Stimulated activated CD8-positive, alpha-beta memory T cell treated with anti-CD3 and anti-CD28 coated beads, Interleukin-2, amount 100 ng/mL, for 48 hours (primary cell): ENCODE measurements around the gene NECAB2.

Experiments used
- DNase-seq, 2 donors: peaks; one replicate each; pipeline ENCODE4 v3.0.0-alpha.2; 2020; ENCODE audit warnings: low read depth in 2 of 2

NECAB2 gene

DNA sequence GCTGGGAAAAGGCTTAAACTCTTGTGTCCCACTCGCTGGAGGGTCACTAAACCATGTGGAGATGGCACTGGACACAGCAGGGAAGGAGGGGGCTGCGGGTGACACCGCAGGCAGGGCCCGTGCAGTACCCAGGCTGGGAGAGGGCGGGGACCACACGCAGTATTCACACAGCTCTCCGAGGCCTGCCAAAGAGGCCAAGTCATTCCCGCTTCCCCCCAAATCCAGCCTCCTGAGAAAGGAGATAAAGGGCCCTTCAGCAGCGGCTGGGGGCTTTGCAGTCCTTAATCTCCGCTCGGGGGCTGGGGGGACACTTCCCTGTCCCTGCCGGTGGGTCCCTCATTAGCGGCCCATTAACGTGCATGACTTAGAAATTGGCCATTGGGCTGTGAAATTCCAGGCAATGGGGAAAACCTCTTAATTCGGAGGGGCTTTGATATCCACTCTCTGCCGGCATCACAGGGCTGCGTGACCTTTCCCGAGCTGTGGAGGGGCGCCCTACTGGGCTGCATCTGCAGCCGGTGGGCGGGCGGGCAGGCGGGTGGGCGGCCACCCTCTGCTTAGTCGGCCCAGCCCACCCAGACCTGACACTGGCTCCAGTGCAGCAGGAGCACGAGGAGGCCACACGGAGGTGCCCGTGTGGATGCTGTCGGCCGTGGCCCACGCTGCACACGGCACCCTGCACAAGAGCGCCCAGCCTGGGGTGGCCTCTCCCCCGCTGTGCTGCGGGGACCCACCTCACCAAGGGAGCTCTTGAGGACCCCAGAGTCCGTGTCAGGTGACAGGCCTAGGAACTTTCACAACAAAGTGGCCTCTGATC is 77.2 kb downstream of the NECAB2 start:
- no peak for DNase-seq

DNA sequence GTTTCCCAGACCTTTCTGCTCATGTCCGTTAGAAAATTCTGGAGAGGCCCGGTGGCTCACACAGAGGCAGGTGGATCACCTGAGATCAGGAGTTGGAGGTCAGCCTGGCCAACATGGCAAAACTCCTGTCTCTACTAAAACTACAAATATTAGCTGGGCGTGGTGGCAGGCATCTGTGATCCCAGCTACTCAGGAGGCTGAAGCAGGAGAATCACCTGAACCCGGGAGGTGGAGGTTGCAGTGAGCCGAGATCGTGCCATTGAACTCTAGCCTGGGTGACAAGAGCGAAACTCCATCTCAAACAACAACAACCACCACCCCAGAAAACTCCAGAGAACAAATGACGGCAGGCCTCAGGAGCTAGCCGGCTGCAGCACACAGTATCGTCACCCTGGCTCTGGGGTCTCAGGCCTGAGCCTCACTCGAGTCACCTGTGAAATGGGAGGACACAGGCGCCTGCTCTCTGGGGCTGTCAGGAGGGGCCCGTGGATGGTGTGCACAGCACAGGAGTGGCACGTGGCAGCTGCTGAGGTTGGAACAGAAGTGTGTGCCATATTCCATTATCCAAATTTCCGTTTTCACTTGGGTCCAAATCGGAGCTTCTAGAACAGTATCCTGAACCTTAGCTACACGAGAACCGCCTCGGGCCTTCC is 77.9 kb downstream of the NECAB2 start:
- no peak for DNase-seq

DNA sequence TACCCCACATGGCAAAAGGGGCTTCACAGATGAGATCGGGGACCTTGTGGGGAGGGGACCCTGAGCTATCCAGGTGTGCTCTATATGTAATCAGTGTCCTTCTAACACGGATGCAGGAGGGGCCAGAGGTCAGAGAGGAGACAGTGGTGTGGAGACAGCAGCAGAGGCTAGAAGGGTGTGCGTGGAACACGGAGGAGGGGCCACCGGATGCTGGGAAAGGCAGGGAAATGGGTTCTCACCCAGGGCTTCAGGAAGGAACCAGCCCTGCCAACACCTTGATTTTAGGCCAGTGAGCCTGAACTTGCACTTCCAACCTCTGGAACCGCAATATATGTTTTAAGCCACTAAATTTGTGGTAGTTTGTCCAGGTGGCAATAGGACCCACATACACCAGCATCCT is 79.2 kb downstream of the NECAB2 start:
- DNase-seq: no peak

DNA sequence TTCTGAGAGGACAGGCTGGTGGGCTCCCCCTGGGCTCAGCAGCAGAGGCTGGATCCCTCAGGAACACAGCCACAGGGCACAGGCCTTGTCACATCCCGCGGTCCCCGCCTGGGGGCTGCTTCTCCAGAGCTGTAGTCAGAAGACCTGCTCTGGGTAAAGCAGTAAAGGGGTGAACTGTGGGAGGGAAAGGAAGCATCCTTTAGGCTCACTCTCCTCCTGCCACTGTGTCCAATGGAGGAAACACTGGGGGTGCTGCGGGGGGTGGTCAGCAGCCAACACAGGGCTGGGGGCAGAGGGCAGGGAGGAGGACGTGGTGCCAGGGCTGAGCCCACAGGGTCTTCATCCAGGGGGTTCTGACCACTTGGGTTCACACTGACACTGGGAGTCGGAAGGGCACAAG is 79.6 kb downstream of the NECAB2 start:
- no peak for DNase-seq

DNA sequence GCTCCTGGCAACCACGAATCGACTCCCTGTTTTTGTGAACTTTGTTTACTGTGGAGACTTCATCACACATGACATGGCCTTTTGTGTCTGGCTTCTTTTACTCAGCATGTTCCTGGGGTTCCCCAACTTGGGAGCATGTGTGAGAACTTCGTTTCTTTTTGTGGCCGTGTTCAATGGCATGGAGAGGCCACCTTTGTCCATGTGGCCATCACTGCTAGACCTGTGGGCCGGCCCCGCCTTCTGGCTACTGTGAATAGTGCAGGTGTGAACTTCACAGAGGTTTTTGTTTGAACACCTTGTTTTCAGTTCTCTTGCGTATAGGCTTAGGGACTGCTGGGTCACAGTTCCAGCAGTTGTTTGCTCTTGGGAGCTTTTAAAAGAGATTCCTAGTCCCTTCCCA is 80.2 kb downstream of the NECAB2 start:
- no peak for DNase-seq

DNA sequence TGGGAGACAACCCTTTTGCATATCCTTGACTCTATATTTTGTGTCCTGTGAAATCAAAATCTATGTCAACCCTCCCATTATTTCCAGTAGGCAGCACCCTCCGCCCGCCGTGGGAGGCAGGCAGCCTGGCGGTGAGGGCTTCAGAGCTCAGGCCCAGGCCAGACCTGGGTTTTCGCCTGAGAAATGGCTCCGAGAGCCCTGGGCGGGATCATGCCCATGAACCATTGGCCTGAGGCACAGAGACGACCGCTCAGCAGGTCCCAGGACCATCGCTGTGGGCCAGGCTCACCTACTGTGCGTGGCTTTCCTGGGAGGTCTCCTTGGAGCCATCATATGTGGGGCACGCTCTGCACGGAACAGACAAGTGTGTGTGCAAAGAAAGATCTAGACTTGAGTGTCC is 80.8 kb downstream of the NECAB2 start:
- DNase-seq: no peak

DNA sequence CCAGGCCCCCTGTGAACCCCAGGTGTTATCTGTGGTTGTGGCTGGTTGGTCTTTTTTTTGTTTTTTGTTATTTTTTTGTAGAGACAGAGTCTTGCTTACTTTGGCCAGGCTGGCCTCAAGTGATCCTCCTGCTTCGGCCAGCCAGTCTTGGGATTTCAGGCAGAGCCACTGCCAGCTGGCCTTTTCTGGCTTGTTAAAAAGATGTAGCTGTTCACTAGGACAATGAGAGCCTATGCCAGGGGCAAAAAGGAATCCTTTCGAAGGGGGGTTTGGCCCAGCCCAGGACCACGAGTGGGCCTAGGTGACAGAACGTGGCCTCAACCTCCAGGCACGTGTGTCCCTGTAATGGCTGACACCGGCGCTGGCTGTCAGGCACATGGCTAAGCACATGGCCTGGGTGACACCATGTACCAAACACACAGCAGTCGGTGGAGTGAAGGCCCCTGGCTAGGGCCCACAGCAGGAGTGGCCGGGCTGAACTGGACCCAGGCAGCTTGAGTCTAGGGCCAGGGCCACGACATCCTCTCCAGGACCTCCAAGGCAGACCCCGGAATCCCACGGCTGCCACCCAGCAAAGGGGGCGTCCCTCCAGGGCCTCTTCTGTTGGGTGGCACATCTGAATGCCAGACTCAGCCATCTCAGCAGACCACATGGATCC is 81.5 kb downstream of the NECAB2 start:
- DNase-seq: no peak

DNA sequence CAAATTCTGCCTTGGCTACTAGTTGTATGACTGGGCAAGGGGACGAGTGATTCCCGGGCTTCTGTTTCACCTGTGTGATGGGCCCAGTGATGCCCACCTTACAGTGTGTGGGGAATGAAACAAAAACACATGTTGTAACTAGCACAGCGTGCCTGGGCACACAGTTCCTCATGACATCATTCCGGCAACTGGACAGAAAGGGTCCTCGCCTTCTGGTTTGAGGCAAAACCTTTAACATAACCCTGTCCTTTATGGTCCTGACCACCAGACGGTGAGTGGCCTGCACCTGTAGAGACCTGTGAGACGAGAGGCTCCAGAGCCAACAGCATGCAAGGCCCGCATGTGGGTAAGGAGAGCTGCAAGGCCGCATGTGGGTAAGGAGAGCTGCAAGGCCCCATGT is 82.3 kb downstream of the NECAB2 start:
- DNase-seq: no peak

DNA sequence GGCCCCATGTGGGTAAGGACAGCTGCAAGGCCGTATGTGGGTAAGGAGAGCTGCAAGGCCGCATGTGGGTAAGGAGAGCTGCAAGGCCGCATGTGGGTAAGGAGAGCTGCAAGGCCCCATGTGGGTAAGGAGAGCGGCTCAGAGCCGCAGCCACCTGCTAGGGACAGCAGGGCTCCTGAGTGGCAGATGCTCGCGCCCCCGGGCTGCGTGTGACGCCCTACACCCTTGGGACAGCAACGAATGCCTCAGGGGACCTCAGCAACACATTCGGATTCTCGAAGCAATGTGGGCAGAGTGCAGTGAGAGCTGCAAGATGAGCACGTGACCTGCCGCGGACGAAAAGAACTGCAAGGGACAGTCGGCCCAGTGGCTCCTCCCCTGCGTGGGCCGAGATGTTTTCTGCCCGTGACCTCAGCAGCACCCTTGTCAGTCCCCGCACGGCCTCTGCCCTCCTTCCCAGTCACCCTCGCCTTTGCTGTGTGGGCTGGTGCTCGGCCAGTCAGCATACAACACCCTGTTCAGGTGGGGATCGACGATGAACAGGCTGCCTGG is 84.1 kb downstream of the NECAB2 start:
- no peak for DNase-seq
